ENCODE results near the gene PPARA. TPM values are rescaled to one million over a fixed set of nuclear protein-coding genes. Genes with fewer than 3 reads are reported as not detected.

PPARA gene
- polyA plus RNA-seq, 1 of the 3 experiments (the other 2 are of a cell fraction) = 4.5 TPM

DNA sequence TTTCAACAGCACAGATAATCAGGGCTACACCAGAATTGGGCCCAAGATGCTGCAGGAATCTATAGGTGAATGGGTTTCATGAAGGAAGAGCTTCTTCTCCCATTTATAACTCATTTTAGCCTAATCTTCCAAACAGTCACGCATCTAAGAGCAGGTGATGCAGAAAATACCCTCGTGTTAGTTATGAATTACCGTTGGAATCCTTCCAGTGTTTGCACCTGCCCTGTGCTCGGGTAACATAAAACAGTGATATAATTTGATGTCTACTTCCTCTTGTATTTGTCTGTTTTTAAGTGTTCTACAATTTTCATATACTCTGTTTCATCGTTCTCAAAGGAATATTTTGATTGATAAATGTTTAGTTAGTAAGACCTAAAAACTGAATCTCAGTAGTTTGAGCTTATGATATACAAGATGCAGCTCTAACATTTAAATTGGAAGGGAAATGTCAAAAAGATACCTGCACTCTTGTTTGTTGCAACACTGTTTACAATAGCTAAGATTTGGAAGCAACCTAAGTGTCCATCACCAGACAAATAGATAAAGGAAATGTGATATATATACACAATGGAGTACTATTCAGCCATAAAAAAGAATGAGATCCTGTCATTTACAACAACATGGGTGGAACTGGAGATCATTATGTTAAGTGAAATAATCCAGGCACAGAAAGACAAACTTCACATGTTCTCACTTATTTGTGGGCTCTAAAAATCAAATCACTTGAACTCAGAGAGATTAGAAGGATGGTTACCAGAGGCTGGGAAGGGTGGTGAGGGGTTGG lies 42.1 kb downstream of the PPARA start:
- H3K27me3 ChIP-seq (ENCODE audit: insufficient read depth) = no peaks in the 10 kb centered on the region
- POLR2A ChIA-PET = no interaction called here
- CTCF ChIA-PET = no interaction called here
- no peak overlapping the region for H3K27ac ChIP-seq (ENCODE audit: low read depth in 2 of 2, low read length in 1 of 2)
- 77% methylated on average over 5 of the region's 5 CpGs for WGBS (ENCODE audit: low lambda C conversion rate)
- peaks cover 0 to 8% of the 10 kb centered on the region in 2 experiments; a peak in 1 of 4 replicates for H3K4me1 ChIP-seq (ENCODE audit: control insufficient read depth in 1 of 2, insufficient read depth in 2 of 2, low read depth in 1 of 2, low read length in 1 of 2)
- H3K4me3 ChIP-seq (ENCODE audit: low read depth in 2 of 2, low read length in 1 of 2) = no peak overlapping the region
- no peaks in the 10 kb centered on the region for H3K79me2 ChIP-seq (ENCODE audit: insufficient read depth)
- TF ChIP-seq EZH2phosphoT487 (IDR thresholded peaks at IDR 0.05; ENCODE audit: borderline replicate concordance, low read depth) = no peak
- TF ChIP-seq, protein P1, sequence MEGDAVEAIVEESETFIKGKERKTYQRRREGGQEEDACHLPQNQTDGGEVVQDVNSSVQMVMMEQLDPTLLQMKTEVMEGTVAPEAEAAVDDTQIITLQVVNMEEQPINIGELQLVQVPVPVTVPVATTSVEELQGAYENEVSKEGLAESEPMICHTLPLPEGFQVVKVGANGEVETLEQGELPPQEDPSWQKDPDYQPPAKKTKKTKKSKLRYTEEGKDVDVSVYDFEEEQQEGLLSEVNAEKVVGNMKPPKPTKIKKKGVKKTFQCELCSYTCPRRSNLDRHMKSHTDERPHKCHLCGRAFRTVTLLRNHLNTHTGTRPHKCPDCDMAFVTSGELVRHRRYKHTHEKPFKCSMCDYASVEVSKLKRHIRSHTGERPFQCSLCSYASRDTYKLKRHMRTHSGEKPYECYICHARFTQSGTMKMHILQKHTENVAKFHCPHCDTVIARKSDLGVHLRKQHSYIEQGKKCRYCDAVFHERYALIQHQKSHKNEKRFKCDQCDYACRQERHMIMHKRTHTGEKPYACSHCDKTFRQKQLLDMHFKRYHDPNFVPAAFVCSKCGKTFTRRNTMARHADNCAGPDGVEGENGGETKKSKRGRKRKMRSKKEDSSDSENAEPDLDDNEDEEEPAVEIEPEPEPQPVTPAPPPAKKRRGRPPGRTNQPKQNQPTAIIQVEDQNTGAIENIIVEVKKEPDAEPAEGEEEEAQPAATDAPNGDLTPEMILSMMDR (IDR thresholded peaks at IDR 0.05) = no peak
- TF ChIP-seq RFX5 (IDR thresholded peaks at IDR 0.05; ENCODE audit: low read length) = no peak
- TF ChIP-seq, protein P2, sequence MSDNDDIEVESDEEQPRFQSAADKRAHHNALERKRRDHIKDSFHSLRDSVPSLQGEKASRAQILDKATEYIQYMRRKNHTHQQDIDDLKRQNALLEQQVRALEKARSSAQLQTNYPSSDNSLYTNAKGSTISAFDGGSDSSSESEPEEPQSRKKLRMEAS (IDR thresholded peaks at IDR 0.05; ENCODE audit: low read depth) = no peak
- TF ChIP-seq FOSL2 (IDR thresholded peaks at IDR 0.05; ENCODE audit: borderline replicate concordance, low read depth) = no peak
- TF ChIP-seq, protein P3, sequence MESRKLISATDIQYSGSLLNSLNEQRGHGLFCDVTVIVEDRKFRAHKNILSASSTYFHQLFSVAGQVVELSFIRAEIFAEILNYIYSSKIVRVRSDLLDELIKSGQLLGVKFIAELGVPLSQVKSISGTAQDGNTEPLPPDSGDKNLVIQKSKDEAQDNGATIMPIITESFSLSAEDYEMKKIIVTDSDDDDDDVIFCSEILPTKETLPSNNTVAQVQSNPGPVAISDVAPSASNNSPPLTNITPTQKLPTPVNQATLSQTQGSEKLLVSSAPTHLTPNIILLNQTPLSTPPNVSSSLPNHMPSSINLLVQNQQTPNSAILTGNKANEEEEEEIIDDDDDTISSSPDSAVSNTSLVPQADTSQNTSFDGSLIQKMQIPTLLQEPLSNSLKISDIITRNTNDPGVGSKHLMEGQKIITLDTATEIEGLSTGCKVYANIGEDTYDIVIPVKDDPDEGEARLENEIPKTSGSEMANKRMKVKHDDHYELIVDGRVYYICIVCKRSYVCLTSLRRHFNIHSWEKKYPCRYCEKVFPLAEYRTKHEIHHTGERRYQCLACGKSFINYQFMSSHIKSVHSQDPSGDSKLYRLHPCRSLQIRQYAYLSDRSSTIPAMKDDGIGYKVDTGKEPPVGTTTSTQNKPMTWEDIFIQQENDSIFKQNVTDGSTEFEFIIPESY (IDR thresholded peaks at IDR 0.05; ENCODE audit: borderline replicate concordance, low read depth) = no peak
- no peak for TF ChIP-seq JUND (IDR thresholded peaks at IDR 0.05)
- TF ChIP-seq YY1 (IDR thresholded peaks at IDR 0.05; ENCODE audit: low read depth) = no peak
- TF ChIP-seq, protein P4, sequence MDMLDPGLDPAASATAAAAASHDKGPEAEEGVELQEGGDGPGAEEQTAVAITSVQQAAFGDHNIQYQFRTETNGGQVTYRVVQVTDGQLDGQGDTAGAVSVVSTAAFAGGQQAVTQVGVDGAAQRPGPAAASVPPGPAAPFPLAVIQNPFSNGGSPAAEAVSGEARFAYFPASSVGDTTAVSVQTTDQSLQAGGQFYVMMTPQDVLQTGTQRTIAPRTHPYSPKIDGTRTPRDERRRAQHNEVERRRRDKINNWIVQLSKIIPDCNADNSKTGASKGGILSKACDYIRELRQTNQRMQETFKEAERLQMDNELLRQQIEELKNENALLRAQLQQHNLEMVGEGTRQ (IDR thresholded peaks at IDR 0.05; ENCODE audit: borderline replicate concordance, low read depth, low read length) = no peak
- TF ChIP-seq MXI1 (IDR thresholded peaks at IDR 0.05; ENCODE audit: low read depth, low read length) = no peak
- TF ChIP-seq, protein P5, sequence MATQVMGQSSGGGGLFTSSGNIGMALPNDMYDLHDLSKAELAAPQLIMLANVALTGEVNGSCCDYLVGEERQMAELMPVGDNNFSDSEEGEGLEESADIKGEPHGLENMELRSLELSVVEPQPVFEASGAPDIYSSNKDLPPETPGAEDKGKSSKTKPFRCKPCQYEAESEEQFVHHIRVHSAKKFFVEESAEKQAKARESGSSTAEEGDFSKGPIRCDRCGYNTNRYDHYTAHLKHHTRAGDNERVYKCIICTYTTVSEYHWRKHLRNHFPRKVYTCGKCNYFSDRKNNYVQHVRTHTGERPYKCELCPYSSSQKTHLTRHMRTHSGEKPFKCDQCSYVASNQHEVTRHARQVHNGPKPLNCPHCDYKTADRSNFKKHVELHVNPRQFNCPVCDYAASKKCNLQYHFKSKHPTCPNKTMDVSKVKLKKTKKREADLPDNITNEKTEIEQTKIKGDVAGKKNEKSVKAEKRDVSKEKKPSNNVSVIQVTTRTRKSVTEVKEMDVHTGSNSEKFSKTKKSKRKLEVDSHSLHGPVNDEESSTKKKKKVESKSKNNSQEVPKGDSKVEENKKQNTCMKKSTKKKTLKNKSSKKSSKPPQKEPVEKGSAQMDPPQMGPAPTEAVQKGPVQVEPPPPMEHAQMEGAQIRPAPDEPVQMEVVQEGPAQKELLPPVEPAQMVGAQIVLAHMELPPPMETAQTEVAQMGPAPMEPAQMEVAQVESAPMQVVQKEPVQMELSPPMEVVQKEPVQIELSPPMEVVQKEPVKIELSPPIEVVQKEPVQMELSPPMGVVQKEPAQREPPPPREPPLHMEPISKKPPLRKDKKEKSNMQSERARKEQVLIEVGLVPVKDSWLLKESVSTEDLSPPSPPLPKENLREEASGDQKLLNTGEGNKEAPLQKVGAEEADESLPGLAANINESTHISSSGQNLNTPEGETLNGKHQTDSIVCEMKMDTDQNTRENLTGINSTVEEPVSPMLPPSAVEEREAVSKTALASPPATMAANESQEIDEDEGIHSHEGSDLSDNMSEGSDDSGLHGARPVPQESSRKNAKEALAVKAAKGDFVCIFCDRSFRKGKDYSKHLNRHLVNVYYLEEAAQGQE (IDR thresholded peaks at IDR 0.05; ENCODE audit: low read depth, low read length) = no peak
- H2AFZ ChIP-seq (ENCODE audit: low read depth) = no peak overlapping the region
- DNase-seq = no peak
- no peaks in the 10 kb centered on the region for H3K36me3 ChIP-seq (replicated peaks in 1 of 2; ENCODE audit: control insufficient read depth in 1 of 2, insufficient read depth in 2 of 2, low read length in 1 of 2)
- H3K9me3 ChIP-seq = no peaks in the 10 kb centered on the region
- no peaks in the 10 kb centered on the region for H3K9me2 ChIP-seq
- H3K9ac ChIP-seq = no peak overlapping the region
- no peak overlapping the region for H3K4me2 ChIP-seq
- H3F3A ChIP-seq (replicated peaks; ENCODE audit: insufficient read depth) = no peaks in the 10 kb centered on the region
- H4K20me1 ChIP-seq (ENCODE audit: insufficient read depth) = no peaks in the 10 kb centered on the region
